GM19240 (cell line): ENCODE data around the gene PIANP.
"Not testable (repeated sequence)": the region's sequence is repeated elsewhere in the genome, so short reads cannot be mapped to it uniquely, and the experiment has no call there.

ENCODE experiments used
- DNase-seq: peaks from one replicate; pipeline ENCODE4 v3.0.0; 2011; ENCODE audit warnings: low spot score; ENCODE audit not compliant: insufficient read length

PIANP gene, protein sequence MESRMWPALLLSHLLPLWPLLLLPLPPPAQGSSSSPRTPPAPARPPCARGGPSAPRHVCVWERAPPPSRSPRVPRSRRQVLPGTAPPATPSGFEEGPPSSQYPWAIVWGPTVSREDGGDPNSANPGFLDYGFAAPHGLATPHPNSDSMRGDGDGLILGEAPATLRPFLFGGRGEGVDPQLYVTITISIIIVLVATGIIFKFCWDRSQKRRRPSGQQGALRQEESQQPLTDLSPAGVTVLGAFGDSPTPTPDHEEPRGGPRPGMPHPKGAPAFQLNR

DNA sequence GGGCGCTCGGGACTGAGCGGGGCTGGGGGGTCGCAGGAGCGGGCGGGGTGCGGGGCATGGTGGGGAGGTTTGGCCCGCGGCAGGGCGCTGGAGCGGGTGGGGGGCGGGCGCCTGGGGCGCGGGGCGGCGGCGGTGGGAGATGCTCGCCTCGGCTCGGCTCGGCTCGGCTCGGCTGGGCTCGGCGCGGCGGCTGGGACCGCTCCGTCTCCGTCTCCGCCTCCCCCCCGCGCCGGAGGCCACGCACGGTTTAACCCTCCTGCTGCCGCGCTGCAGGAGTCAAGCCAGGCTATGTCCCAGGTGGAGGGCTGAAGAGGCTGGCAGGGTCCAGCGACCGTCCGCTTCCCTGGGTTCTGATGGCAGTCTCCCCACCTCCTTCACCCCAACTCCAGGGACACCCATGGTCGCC is at the start of gene PIANP:
TSS of gene PIANP (minus strand) at position 170 of the 406 bp plus-strand sequence. CDS start 2,754 bp downstream, outside the sequence.
- no peak for DNase-seq

DNA sequence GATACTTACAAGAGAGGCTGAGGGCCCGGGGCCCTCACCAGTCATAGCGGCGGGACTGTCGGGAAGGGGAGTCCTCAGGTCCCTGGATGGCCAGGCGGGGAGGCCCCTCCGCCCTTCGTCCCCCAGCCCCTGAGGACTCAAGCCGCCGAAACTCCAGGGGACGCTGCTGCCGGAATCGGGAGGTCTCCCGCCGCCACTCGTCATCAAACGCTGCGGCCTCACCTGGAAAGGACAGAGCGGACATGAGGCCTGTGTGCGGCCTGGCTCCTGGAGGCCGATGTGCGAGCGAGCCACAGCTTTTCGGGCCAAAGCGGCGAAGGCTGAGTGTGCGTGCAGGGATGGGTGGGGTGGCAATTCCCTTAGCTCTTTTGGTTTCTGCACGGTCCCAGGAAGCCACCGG is 48.1 kb upstream of the PIANP start:
- no peak for DNase-seq

- no peak for DNase-seq
Observed at GRCh38 chr12:6747216-6747615, 46.6 kb upstream of the PIANP start.

- DNase-seq, result no peak
Observed at GRCh38 chr12:6745741-6746525, 45.3 kb upstream of the PIANP start.

GRCh38 chr12:6743300-6743699 is 42.7 kb upstream of the PIANP start:
- DNase-seq, result not testable (repeated sequence)

GRCh38 chr12:6742834-6743233 is 42.2 kb upstream of the PIANP start:
- DNase-seq, result no peak

DNA sequence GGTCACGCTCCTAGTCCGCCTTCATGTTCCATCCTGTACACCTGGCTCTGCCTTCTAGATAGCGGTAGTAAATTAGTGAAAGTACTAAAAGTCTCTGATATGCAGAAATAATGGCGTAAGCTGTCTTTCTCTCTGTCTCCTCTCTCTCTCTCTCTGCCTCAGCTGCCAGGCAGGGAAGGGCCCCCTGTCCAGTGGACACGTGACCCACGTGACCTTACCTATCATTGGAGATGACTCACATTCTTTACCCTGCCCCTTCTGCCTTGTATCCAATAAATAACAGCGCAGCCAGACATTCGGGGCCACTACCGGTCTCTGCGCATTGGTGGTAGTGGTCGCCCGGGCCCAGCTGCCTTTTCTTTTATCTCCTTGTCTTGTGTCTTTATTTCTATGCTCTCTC is 41.5 kb upstream of the PIANP start:
- not testable (repeated sequence) for DNase-seq

GRCh38 chr12:6736754-6737153 is 36.1 kb upstream of the PIANP start:
- no peak for DNase-seq

DNA sequence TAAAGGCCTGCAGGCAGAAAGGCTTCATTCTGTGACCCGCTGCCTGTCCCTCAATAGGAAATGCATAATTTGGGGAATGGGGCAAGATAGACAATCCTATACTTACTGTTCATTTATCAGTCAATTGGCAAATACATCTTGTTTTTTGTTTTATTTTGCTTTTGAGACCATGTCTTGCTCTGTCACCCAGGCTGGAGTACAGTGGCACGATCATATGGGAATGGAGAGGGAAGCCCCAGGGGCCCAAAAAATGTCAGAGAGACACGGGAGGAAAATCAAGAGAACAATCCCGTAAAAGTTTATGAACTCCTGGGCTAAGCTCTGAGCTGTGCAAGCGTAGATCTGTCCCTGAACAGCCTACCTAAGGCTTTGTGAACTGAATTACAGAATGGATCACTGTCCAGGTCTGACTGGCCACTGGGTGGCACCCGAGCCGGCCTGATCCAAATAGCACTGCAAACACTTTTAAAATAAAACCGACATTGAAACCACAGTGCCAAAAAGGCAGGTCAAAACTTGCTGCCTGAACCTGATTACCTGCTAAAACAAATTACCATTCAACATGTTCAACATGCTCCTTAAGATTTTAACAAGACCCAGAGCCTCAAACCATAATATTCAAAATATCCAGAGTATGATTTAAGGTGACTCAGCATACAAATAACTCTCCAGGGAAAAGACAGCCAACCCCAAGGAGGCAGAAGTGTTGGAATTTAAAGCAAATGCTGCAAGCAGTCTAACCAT is 35.0 kb upstream of the PIANP start:
- DNase-seq, result peak; percentile 49

DNA sequence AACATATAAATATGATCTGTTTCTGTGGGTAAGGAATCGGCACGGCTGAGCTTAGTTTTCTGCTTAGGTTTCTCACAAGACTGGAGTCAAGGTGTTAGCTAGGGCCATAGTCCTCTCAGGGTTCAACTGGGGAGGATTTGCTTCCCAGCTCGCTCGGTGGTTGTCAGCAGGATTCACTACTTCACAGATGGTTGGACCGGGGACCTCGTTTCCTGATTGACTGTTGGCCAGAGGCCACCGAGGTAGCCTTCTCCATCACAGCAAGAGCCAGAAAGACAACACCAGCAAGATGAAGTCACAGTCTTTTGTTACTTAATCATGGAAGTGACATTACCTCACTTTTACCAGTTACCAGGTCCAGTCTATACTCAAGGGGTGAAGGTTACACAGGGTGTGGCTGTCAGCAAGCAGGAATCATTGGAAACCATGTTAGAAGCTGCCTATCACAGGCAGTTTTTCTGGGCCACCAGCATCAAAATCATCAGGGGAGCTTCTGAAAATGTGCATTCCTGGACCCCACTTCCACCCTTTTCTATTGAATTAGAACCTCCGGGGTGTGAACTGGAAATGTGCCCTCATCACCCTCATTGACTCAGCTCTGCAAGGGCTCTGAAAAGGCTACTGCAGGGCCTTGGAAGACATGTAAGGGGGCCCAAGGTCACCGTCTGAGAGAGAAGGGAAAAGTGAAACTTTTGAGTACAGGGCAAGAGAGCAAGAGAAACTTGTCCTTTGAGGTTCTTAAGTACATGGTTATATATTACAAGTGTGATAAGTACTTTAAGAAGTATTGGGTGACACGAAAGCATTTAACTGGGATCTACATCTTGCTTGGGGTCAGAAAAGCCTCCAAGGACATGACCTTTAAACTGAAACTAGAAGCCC is 34.1 kb upstream of the PIANP start:
- no peak for DNase-seq

DNA sequence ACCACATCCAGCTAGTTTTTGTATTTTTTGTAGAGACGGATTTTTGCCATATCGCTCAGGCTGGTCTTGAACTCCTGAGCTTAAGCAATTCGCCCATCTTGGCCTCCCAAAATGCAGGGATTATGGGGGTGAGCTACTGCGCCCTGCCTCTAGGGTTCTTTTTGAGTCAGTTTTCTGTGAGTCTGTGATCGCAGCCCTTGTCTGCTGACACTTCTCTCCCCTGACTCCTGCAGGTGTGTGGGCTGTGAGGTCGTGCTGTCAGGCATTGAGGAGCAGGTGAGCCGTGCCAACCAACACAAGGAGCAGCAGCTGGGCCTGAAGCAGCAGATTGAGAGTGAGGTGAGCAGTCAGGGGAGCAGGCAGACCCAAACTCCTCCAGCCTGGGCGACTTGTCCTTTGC is 29.6 kb upstream of the PIANP start:
- no peak for DNase-seq

GRCh38 chr12:6729186-6729585 is 28.6 kb upstream of the PIANP start:
- no peak for DNase-seq

DNA sequence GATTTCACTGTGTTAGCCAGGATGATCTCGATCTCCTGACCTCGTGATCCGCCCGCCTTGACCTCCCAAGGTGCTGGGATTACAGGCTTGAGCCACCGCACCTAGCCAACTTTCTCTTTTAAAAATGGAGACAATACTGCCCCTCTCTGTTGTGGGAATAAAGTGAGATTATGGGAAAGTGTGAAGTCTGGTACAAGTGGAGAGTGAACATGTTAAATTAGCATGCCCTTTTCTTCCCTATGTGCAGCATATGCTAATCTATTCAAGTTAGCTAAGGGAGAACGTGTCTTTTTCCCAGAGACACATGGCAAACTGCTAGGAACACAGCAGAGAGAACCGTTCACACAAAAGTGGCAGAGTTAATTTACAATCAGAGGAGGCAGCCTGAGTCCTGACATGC is 24.7 kb upstream of the PIANP start:
- no peak for DNase-seq

DNA sequence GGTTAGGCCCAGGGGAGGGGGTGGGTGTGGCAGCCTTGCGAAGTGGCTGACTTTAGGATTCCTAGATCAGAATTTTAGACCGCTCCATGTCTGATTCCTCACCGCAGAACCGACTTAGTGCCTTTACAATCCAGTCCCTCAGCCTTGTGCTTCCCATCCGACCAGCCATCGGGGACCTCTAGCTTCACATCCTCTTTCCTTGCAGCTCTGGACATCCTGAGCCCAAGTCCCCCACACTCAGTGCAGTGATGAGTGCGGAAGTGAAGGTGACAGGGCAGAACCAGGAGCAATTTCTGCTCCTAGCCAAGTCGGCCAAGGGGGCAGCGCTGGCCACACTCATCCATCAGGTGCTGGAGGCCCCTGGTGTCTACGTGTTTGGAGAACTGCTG is 23.8 kb upstream of the PIANP start:
- DNase-seq, result no peak

GRCh38 chr12:6723607-6724408 is 23.2 kb upstream of the PIANP start, which contains the start of gene COPS7A:
Gene COPS7A (plus strand): TSS chr12:6724046. CDS start chr12:6724657, 611 bp downstream.
- peak; percentile 97 for DNase-seq

GRCh38 chr12:6722863-6723262 is 22.2 kb upstream of the PIANP start:
- no peak for DNase-seq

- DNase-seq, result no peak
Observed at GRCh38 chr12:6716874-6717437, 16.3 kb upstream of the PIANP start.

GRCh38 chr12:6716031-6716873 is 15.6 kb upstream of the PIANP start:
- not testable (repeated sequence) for DNase-seq

DNA sequence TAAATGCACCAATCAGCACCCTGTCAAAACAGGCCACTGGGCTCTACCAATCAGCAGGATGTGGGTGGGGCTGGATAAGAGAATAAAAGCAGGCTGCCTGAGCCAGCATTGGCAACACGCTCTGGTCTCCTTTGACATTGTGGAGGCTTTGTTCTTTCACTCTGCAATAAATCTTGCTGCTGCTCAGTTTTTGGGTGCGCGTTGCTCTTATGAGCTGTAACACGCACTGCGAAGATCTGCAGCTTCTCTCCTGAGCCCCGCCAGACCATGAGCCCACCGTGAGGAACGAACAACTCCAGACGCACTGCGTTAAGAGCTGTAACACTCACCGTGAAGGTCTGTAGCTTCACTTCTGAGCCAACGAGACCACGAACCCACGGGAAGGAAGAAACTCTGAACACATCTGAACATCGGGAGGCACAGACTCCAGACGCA is 8.4 kb upstream of the PIANP start:
- no peak for DNase-seq
